CD4-positive, alpha-beta T cell treated with Interleukin-6 for 4 hours (primary cell): ENCODE measurements around the gene RRH.
"Not testable (repeated sequence)": the region's sequence is repeated elsewhere in the genome, so short reads cannot be mapped to it uniquely, and the experiment has no call there.

Source experiments
- DNase-seq: peaks from one replicate; pipeline ENCODE4 v3.0.0-alpha.2; 2020; ENCODE audit warnings: mixed read lengths

Gene RRH

DNA sequence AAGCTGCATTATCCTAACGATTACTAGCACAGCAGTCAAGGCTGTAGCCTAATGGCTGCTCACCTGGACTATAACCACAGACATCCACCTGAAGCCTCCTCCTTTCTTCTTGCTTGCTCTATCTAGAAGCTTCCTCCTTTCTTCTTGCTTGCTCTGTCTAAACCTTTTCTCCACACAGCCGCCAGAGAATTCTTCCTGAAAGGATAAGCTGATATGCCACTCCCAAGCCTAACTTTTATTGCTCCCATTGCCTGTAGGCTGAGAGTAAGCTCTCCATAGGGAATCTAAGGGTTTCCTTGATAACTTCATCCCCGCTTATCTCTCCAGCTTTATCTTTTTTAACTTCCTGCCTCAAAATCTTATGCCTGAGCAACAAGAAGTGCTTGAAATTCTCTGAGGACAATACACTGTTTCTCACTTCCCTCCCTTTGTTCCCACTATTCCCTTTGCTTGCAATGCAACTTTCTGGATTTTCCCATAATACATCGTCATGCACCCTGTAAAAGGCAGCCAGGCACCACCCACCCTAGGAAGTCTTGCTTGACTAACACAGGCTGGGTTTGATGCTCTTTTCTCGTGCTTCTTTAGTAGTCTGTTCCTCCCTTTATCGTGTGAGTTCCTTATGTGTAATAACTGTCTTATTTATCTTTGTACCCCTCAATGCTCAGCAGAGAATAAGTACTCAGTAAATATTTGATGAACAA lies 18.8 kb downstream of the RRH start:
- DNase-seq = no peak

DNA sequence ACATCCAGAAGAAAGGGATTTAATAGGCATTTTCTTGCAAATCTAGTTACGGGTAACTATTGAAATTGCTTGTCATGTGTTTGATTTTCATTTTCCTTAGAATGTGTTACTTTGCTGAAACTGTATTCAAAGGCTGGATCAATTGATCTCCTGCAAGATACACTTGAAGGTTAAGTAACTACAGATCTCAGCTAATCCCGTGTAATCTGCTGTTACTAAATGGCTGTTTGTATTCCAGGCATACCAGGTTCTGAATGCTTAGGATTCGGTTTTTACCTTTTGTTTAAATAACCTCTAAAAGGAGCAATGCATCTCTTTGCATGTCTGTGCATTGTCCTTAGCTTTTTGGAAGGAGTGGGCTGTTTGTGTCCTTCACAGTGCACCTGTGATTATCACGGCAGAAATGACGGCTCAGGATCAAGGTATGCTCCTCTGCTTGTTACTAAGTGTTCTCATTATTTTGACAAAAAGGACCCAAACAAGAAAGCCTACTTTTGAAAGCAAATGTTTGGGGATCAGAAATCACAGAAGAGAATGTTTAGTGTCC lies 20.2 kb downstream of the RRH start, which contains the start of gene LRIT3:
LRIT3 (plus strand) TSS at position 212 of the 547 bp plus-strand sequence; CDS start at position 307, 95 bp downstream.
- no peak for DNase-seq

DNA sequence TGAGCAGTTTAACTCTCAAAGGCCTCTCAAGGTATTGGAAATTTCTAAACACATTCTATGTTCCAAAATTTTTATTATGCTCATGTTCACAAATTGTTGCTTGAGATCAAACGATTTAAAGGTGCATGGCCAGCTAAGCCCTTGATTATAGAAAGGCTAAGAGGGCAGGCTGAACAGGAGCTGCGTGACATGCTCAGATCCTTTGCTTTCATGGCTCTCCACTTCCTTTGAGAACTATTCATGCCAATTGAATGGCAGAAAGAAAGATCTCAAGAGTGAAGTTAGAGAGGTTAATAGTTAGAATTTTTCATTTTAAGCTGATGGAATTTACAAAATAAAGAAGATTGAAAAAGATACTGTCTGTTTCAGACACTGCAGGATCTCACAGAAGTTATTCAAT lies 20.7 kb downstream of the RRH start:
- DNase-seq = no peak

DNA sequence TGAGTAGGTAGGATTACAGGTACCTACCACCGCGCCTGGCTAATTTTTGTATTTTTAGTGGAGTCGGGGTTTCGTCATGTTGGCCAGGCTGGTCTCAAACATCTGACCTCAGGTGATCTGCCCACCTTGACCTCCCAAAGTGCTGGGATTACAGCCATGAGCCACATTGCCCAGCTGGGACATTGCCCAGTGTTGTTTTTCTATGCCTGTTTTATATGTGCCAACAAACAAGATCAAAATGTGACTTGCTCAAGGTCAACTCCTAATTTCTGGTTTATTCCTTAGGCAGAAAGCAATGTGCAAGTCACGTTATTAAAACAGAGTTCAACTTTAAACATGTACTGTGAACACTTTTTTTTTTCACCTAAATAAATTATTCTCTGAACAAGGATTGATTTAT lies 22.8 kb downstream of the RRH start:
- no peak for DNase-seq

DNA sequence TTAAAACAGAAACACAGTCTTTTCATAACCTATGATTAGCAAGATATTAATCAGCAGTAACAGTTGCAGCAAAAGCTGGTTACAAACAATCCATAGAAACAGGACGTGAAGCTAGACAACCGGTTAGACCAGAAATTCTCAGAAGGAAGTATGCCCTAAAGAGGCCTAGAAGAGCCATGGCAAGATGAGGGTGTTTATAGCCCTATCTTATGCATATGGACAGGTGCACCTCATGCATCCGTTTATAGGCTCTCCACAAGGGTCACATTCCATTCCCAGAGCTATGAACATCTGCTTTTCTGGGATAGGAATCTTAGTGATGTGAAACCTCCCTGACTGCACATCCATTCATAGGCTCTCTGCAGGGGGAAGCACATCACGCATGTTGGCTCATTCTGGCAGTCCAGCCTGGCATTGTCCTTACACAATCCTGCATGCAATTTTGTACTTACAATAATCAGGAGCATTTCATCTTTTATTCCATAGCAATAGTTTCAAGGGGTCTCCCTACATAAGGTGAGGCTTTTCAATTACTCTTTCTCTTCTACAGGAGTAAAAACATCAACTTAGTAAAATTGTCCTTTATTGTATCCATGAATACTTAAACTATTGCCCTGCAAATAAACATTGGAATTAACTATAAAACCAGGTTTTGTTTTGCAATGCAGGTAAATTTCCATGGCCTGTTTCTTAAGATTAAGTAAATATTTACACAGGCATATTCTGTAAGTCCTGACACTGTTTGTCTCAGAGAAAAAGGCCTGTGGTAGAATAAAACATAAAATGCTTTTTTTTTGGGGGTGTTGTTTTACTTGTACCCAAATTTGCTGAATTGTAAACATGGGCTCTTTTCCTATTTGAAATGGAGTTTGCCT lies 31.9 kb downstream of the RRH start:
- DNase-seq = not testable (repeated sequence)

DNA sequence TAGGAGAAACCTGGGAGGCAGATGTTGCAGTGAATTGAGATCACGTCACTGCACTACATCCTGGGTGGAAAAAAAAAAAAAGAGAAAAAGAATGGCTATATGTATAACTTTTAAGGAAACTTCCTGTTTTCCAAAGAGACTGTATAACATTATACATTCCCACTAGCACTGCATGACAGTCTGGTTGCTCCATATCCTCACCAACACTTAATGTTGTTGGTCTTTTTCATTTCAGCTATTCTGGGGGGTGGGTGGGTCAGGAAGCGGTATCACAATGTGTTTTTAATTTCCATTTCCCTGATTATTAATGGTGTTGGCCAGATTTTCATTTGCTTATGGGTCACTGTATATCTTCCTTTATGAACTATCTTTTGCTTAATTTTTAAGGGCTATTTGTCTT lies 33.5 kb downstream of the RRH start:
- no peak for DNase-seq

DNA sequence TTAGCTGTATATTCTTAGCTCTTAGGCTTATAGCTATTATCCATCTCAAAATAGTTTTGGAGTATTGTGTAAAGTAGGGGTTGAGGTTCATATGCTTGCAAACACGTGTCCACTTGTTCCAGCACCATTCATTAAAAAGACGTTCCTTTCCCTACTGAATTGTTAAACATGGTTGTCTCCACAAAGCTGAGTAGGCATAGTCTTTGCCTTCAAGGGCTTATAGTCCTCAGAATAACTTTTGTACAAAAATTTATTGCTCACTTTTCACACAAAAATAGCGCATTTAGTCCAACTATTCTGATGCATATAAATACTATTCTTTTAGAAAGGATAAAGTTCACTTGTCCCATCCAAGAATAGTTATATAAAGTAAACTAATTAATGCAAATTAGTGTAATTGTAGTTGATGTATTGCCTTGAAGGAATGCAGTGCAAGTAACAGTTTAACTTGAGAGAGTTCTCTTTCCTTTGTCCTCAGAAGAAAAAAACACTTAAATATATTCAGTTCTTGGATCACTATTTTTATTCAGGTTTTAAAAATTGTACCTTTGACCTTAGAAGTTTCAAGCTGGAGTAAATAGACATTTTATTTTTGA lies 34.2 kb downstream of the RRH start:
- DNase-seq = no peak

DNA sequence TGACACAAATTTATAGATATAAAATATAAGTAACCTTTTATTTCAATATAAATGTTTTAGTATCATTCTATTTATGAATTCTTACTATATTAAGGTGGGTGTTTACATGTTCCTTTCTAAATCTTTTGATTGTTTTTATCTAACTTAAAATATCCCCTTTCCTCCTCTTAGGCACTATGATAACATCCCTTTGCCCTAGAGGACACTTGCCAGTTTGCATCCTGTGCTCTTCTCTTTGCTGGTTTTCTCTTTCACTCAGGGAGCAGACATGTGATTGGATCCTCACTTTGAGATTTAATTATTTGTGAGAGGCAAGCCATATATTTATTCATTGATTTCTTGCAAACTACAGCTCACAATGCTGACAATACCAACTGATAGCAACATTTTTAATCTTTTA lies 36.4 kb downstream of the RRH start:
- no peak for DNase-seq

DNA sequence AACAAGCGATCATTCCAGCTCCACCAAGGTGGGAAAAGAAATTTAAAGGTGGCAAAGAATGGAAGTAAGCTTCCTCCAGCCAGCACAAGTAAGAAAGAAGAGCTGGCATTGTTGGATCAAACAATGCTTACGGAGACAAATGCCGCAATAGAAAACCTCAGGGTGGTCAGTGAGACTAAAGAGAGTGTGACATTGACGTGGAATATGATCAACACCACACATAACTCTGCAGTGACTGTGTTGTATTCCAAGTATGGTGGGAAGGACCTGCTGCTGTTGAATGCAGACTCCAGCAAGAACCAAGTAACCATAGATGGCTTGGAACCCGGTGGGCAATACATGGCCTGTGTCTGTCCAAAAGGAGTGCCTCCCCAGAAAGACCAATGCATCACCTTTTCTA lies 42.3 kb downstream of the RRH start:
- no peak for DNase-seq

DNA sequence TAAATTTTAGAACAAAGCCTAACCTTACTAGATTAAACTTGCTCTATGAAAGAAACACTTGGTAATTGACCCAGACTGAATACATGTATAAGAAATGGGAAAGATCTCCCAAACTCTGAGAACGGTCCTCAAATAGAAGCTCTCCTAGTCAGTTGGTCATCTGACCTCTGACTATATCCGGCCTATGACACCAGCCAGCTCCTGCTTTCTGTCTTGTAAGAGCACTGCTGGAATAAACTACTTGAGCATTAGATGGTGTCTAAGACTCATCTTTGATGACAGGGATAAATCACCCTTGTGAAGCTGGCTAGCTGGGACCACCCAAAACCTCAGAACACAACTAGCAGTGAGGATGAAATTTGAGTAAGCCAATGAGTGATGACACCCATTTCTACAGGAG lies 44.3 kb downstream of the RRH start:
- DNase-seq = no peak

DNA sequence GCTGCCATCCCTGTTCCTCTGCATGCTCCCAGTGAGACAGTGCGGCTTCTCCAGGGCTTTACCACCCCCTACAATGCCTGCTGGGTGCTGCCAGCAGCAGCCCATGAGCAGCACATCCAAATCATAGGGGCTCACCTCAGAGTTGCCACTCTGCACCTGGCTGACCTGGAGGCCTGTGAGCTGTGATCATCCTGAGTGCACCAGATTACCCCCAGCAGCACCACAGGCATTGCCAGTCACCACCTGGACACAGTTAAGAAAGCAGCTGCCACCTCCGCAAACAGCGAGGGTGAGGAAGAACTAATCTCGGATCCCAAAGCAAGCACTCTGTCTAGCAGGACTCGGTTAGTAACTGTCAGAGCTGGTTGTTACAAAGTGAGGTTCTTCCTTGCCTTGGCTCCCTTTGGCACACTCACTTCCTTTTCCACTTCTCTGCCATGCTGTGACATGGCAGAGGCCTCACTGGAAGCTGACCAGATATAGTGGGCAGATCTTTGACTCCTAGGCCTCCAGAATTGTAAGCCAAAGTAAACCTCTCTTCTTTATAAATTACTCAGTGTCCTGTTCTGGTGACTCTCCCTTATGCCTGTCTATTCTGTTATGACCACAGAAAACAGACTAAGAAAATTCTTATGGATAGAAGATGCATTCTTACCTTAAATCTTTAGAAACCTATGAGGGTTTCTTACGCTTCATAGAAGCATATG lies 45.3 kb downstream of the RRH start:
- DNase-seq = no peak

DNA sequence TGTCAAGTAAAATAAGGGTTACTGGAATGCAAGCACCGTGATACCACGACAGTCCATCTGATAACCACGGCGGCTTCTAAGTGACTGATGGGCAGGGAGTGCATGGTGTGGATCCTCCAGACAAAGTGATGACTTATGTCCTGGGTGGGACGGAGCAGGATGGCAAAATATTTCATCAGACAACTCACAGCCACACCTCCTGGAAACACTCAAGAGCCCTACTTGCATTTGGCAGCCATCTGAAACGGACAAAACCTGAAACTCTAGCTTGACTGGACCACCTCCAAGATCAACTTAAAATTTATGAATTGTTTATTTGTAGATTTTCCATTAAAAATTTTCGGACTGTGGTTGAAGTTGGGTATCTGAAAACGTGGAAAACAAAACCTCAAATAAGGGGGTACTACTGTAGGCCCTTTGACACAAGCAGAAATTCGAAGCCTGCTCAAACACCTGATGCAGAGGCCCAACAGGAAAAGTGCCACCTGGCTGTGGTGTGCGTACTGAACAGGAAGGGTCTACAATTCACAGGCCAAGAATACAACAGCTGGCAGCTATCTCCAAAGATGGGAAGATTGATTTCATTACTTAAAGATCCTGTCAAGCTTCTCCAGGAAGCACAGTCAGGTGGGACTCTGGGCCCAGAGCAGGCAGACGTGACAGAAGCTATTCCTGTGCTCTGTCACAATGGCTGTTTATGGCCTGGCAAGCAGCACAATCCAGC lies 46.2 kb downstream of the RRH start:
- no peak for DNase-seq

DNA sequence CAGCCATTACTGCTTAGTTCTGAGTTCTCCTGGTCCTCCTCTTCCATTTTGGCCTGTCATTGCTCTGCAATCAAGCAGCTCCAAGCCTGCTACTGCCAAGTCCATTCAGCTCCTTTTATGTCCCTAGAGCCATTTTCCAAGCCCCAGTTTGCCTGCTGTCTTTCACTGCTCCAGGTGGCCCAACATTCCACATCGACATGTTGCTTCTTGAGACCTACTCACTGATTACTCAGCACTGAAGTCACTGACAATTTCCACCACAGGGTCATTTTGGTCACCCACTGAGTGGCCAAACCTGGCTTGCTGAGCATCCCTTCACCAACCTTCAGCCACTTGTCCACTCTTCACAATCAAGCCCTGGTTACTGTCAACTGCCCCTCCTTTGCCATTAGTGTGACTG lies 47.3 kb downstream of the RRH start:
- no peak for DNase-seq

DNA sequence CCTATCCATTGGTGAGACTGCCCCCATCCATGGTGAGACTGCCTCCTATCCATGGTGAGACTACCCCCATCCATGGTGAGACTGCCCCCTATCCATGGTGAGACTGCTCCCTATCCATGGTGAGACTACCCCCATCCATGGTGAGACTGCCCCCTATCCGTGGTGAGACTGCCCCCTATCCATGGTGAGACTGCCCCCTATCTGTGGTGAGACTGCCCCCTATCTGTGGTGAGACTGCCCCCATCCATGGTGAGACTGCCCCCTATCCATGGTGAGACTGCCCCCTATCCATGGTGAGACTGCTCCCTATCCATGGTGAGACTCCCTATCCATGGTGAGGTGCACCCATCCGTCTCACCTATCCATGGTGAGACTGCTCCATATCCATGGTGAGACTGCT lies 47.8 kb downstream of the RRH start:
- not testable (repeated sequence) for DNase-seq

DNA sequence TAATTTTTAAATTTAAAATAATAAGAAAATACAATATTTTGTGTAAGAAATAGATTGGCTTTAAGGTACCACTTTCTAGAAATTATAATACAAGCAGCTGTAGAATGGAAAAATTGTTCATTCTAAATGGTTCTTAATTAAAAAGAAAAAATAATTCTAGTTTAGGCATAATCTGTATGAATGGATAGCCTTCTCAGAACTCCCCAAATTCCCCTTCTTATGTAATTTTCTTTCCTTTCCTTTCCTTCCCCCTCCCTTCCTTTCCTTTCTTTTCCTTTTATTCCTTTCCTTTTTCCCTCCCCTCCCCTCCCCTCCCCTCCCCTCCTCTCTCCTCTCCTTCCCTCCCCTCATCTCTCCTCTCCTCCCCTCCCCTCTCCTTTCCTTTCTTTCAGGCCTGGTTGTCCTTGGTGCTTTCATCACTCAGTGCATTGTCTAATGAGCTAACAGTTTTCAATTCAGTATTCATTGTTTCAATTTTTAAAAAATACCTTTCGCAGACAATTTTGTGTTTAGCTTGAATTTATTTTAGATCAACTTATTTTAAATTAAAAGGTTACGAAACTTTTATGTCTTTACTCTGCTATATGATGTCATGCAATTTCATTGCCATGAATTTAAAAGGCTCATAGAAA lies 49.0 kb downstream of the RRH start:
- no peak for DNase-seq

DNA sequence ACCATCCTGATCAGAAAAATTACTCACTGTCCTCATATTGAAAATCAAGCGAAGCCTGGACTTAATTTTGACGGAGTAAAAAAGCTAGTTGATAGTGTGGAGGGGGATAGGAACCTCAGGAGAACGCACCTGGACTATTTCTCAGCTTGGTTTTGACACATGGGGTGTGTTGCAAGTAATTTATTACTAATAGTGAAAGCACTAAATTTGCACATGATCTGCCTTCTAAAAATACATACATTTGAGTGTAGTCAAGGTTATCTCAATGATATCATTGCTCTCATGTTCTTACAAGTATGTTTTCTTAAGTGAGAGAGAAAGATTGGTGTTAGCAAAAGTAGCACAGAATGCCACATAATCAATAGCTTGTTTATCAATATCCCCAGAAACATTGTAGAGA lies 49.6 kb downstream of the RRH start:
- no peak for DNase-seq

DNA sequence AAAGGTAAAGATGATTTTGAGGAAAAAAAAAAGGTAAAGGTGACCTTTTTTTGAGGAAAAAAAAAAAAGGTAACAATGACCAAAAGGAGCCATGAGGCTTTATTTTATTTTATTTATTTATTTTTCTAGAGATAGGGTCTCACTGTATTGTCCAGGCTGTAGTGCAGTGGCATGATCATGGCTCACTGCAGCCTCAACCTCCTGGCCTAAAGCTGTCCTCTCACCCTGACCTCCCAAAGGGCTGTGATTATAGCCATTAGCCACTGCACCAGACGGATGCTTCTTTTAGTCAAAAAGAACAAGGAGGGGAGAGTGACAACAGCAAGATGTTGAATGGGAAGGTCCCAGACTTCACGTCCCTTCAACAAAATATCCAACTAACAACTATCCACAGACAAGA lies 50.6 kb downstream of the RRH start:
- DNase-seq = no peak

DNA sequence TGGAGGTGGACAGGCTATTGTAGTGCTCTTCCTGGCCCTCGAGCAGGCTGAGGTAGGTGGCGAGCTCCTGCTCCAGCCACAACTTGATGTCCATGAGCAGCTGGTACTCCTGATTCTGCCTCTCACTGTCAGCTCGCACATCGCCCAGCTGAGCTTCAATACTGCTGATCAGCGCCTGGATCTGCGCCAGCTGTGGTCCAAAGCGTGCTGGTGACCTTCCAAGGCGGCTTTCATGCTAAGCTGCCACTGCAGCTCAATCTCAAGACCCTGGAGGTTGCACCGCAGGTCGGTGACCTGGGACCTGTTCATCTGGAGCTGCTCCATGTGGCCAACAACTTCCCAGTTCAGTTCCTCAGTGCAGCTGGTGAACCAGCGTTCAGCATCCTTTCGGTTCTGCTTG lies 51.3 kb downstream of the RRH start:
- DNase-seq = no peak

DNA sequence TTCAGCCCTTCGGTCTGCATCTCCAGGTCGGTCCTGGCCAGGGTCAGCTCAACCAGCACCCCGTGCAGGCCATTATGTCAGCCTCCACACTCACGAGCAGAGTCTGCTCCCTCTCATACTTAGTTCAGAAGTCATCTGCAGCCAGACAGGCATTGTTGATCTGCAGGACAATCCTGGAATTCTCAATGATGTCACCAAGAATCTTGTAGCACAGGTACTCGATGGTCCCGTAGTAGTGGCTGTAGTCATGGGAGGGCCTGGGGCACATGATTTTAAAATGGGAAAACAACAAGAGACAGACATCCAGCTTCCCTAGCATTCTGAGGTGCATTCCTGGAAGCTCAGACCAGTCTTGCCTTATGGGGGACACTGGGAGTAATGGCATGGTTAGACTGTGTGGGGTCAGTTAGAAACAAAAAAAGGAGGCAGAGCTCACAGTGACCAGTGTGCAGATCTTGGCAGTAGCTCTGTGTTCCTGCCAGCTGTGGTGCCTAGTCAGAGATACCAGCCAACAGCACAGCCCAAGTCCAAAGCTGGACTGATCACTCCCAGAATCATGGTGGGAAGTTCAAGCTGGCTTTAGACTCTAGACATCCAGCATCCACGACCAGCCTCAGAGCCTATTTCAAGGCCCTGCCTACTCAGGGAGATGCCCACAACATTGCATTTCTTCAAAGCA lies 52.0 kb downstream of the RRH start:
- no peak for DNase-seq

DNA sequence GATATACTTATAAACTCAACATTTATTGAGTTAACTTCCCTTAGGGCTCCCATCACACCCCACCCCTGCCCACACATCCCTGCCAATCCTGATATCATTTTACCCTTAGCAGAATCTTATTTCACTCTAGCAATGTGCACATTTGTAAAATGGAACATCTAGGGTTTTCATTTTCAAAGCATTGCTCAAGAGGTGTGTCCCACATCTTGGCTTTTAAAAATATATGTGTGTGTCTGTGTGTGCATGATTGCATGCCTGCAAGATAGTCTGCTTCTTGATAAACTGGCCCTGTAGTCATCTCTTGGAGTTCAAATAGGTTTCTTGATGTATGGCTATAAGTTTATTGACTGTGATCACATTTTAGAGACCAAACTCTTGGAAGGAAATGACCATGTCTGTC lies 58.5 kb downstream of the RRH start:
- no peak for DNase-seq

DNA sequence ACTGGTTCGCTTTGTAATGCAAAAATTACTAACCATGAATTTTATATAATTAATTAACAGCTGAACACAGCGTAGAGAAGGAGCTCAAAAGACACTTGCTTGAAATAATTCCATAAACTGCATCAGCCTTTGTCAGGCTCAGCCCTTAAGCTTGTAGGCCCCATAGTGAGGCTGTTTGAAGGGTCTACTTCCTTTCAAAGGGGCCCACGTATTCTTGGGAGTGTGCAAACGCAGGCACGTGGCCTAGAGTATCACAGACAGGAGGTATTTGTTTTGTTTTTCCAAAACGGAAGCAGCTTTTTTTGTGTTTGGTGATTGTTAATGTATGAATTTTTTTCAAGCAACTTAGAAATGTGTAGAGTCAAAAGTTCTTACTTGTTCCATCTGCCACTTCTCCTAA lies 59.3 kb downstream of the RRH start:
- DNase-seq = no peak
